IMR-90 (cell line): ENCODE data around the gene ORC1. TPM values are rescaled to one million over a fixed set of nuclear protein-coding genes. Genes with fewer than 3 reads are reported as not detected.

Experiments used
- ATAC-seq: fragments of 200-7000 bp; cut with Tn5 transposase; 2 replicates; pipeline ENCODE4 v1.9.1; 2020; ENCODE audit warnings: low read depth, mild to moderate bottlenecking, moderate library complexity
- BruUV-seq: library from RNA; stranded (reverse); fragments of 400-500 nt; replicated peaks from 2 replicates; lab custom pipeline; 2021; lab: Mats Ljungman, UMichigan
- CTCF ChIA-PET: fragments of 300-600 bp; formaldehyde crosslinking; extraction: SDS; loops from one replicate; lab custom pipeline; 2021; ENCODE audit warnings: antibody characterized with exemption; lab: Yijun Ruan, JAX
- POLR2A ChIA-PET: fragments of 300-600 bp; sonication (Branson Sonifier 250); formaldehyde crosslinking; loops from one replicate; lab custom pipeline; 2022; ENCODE audit warnings: antibody characterized with exemption; ENCODE audit not compliant: unreplicated experiment; lab: Charles Lee
- DNase-seq: peaks from one replicate; pipeline ENCODE4 v3.0.0; 2013
- H2AFZ ChIP-seq: replicated peaks from 2 replicates; pipeline ENCODE3; 2013; ENCODE audit warnings: low read length, mild to moderate bottlenecking; ENCODE audit not compliant: poor library complexity
- H2AK5ac ChIP-seq: 2 replicates; pipeline ENCODE4 v1.6.1; 2013; ENCODE audit warnings: low read depth, low read length, inconsistent platforms
- H2AK9ac ChIP-seq: replicated peaks from 2 replicates; pipeline ENCODE3; 2013; ENCODE audit warnings: mild to moderate bottlenecking, low read depth, low read length, moderate library complexity; ENCODE audit not compliant: poor library complexity
- H2BK120ac ChIP-seq: 2 replicates; pipeline ENCODE4 v1.6.1; 2013; ENCODE audit warnings: low read depth, low read length, inconsistent platforms
- H2BK15ac ChIP-seq: 3 replicates; pipeline ENCODE4 v1.6.1; 2013; ENCODE audit warnings: low read depth, low read length, inconsistent platforms
- H2BK20ac ChIP-seq: 2 replicates; pipeline ENCODE4 v1.6.1; 2013; ENCODE audit warnings: low read depth, mild to moderate bottlenecking, inconsistent platforms, low read length, moderate library complexity
- H2BK5ac ChIP-seq: 2 replicates; pipeline ENCODE4 v1.6.1; 2013; ENCODE audit warnings: mild to moderate bottlenecking, low read depth, low read length, inconsistent platforms; ENCODE audit not compliant: poor library complexity, severe bottlenecking
- H3K14ac ChIP-seq: replicated peaks from 2 replicates; pipeline ENCODE4 v1.6.1; 2013; ENCODE audit warnings: low read depth, low read length, inconsistent platforms
- H3K18ac ChIP-seq: 2 replicates; pipeline ENCODE4 v1.6.1; 2013; ENCODE audit warnings: low read depth, low read length, control low read depth
- H3K23ac ChIP-seq: 2 replicates; pipeline ENCODE4 v1.6.1; 2013; ENCODE audit warnings: low read depth, low read length, inconsistent platforms
- H3K27ac ChIP-seq: 2 replicates; pipeline ENCODE4 v1.5.1; 2013; ENCODE audit warnings: mild to moderate bottlenecking, control low read depth, low read length; ENCODE audit not compliant: insufficient read depth
- H3K27me3 ChIP-seq: 2 replicates; pipeline ENCODE4 v1.6.1; 2013; ENCODE audit warnings: low read length; ENCODE audit not compliant: control insufficient read depth, insufficient read depth
- H3K36me3 ChIP-seq: 2 replicates; pipeline ENCODE4 v1.6.1; 2013; ENCODE audit warnings: low read length, mixed read lengths; ENCODE audit not compliant: control insufficient read depth, insufficient read depth
- H3K4ac ChIP-seq: 2 replicates; pipeline ENCODE4 v1.6.1; 2013; ENCODE audit warnings: low read depth, low read length, inconsistent platforms
- H3K4me1 ChIP-seq: 2 replicates; pipeline ENCODE4 v1.6.1; 2013; ENCODE audit warnings: low read length, mixed read lengths; ENCODE audit not compliant: control insufficient read depth, insufficient read depth
- H3K4me2 ChIP-seq: 2 replicates; pipeline ENCODE4 v1.6.1; 2013; ENCODE audit warnings: low read depth, mild to moderate bottlenecking, control low read depth, low read length, moderate library complexity
- H3K4me3 ChIP-seq: 2 replicates; pipeline ENCODE4 v1.5.1; 2013; ENCODE audit warnings: low read depth, mild to moderate bottlenecking, control low read depth, low read length, moderate library complexity; ENCODE audit not compliant: insufficient read depth
- H3K56ac ChIP-seq: 2 replicates; pipeline ENCODE4 v1.6.1; 2013; ENCODE audit warnings: low read length, inconsistent platforms; ENCODE audit not compliant: insufficient read depth; ENCODE audit errors: extremely low read depth
- H3K79me1 ChIP-seq, 2 experiments: 2 replicates each; pipeline ENCODE4 v1.6.1; 2013; ENCODE audit warnings: low read length in 2 of 2, inconsistent platforms in 1 of 2, low read depth in 1 of 2
- H3K9ac ChIP-seq: 2 replicates; pipeline ENCODE4 v1.6.1; 2013; ENCODE audit warnings: low read depth, low read length, control low read depth
- H3K9me1 ChIP-seq: 2 replicates; pipeline ENCODE4 v1.6.1; 2013; ENCODE audit warnings: low read length, inconsistent platforms; ENCODE audit not compliant: insufficient read depth
- H3K9me3 ChIP-seq: 2 replicates; pipeline ENCODE4 v1.6.1; 2013; ENCODE audit warnings: low read length; ENCODE audit not compliant: control insufficient read depth, insufficient read depth
- H4K20me1 ChIP-seq: 2 replicates; pipeline ENCODE4 v1.6.1; 2013; ENCODE audit warnings: low read length, inconsistent platforms; ENCODE audit not compliant: insufficient read depth
- H4K5ac ChIP-seq: 2 replicates; pipeline ENCODE4 v1.6.1; 2013; ENCODE audit warnings: mild to moderate bottlenecking, low read depth, low read length, control low read depth
- H4K8ac ChIP-seq, 2 experiments: 2 replicates each; pipeline ENCODE4 v1.6.1; 2013; ENCODE audit warnings: low read depth in 2 of 2, low read length in 2 of 2, control low read depth in 1 of 2, inconsistent platforms in 1 of 2
- H4K91ac ChIP-seq: 2 replicates; pipeline ENCODE4 v1.6.1; 2013; ENCODE audit warnings: low read depth, low read length, inconsistent platforms; ENCODE audit not compliant: insufficient read depth
- BHLHE40 ChIP-seq: fragments of 150-350 bp; IDR thresholded peaks from 2 replicates; pipeline ENCODE4 v1.6.1; 2016; ENCODE audit warnings: mild to moderate bottlenecking, low read depth, low read length
- CEBPB ChIP-seq: IDR thresholded peaks from 2 replicates; pipeline ENCODE4 v1.6.1; 2012; ENCODE audit warnings: low read depth, low read length, improper control_type of control experiment
- MXI1 ChIP-seq: IDR thresholded peaks from 2 replicates; pipeline ENCODE4 v1.6.1; 2012; ENCODE audit warnings: low read depth, mild to moderate bottlenecking, low read length, moderate library complexity, borderline replicate concordance
- WGBS, 2 experiments: methylation state at CpG; one replicate each; pipeline versions ENCODE4 v1.1.5 to v1.1.7; 2013; ENCODE audit warnings: missing lambda C conversion rate in 2 of 2; ENCODE audit not compliant: insufficient read length in 1 of 2; ENCODE audit errors: extremely low coverage in 2 of 2; 5-methylcytosine and 5-hydroxymethylcytosine counted together
- dilution Hi-C: fragments of 300-500 bp; cut with HindIII; formaldehyde crosslinking; loops from one replicate; pipeline ENCODE4 v1.14.3; 2018; ENCODE audit warnings: low sequenced_read_pairs; ENCODE audit not compliant: unreplicated experiment
- in situ Hi-C: fragments of 300-500 bp; cut with MboI; formaldehyde crosslinking; loops from 3 replicates; pipeline ENCODE4 v1.14.3; 2019; ENCODE audit warnings: low sequenced_read_pairs, inconsistent platforms, mixed read lengths
- intact Hi-C: fragments of 100-400 bp; cut with micrococcal nuclease; formaldehyde crosslinking; loops from 2 replicates; pipeline ENCODE4 v1.10.0; 2022
- polyA plus RNA-seq, 3 experiments: library from polyadenylated mRNA; depleted of rRNA; stranded (reverse); fragments of >200 nt; gene quantifications; 2 replicates each; pipeline ENCODE4 v1.2.3, GENCODE V29; 2012; ENCODE audit warnings: low replicate concordance in 1 of 3
- total RNA-seq: library from RNA; depleted of rRNA; stranded (reverse); fragments of >200 nt; gene quantifications from 2 replicates; pipeline ENCODE4 v1.2.3, GENCODE V29; 2012

Gene ORC1
- total and polyA plus RNA-seq, 2 of the 4 experiments (the other 2 are of a cell fraction): 6.3 to 10.6 TPM

DNA sequence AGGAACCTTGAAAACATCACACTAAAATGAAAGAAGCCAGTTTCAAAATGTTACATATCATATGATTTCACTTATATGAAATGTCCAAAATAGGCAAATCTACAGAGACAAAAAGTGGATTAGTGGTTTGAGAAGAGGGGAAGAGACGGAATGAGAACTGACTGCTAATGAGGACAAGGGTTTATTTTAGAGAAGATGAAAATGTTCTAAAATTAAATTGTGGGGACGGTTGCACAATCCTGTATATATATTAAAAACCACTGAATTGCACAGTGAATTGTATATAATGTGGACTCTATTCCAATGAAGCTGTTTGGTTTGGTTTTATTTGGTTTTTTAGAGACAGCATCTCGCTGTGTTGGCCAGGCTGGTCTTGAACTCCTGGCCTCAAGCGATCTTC is 35.8 kb upstream of the ORC1 start:
- ChIA-PET POLR2A (no interaction called here), CTCF (interaction anchor here (0.6 kb wide), 1 partner anchor 71 kb away, joined by 4 read pairs; no protein-coding TSS in a partner anchor)
- no TSS peak for BruUV-seq
- H3K27ac ChIP-seq: no peak overlapping the region
- DNase-seq: no peak
- H4K8ac ChIP-seq: no peak overlapping the region
- no peak overlapping the region for H3K56ac ChIP-seq
- no peaks in the 10 kb centered on the region for H4K20me1 ChIP-seq
- no peak overlapping the region for H3K4ac ChIP-seq
- in situ Hi-C loops (no loop called here), dilution Hi-C loops (no loop called here), intact Hi-C loops (no loop called here)
- no peak for ATAC-seq
- no peak overlapping the region for H3K9ac ChIP-seq
- H4K91ac ChIP-seq: no peak overlapping the region
- H2BK15ac ChIP-seq: no peak overlapping the region
- H3K18ac ChIP-seq: no peak overlapping the region
- TF ChIP-seq BHLHE40 (no peak), CEBPB (0 out of 2 replicates have a peak, but pooled peaks have one; percentile 19), MXI1 (no peak)
- no peak overlapping the region for H4K5ac ChIP-seq
- WGBS, 2 experiments: 100% methylated on average over 1 of the region's 4 CpGs; no CpG with 5 or more reads in 1 of the 2 experiments
- peaks cover 17% of the 10 kb centered on the region for H3K36me3 ChIP-seq
- no peak overlapping the region for H2AK5ac ChIP-seq
- no peak overlapping the region for H3K4me3 ChIP-seq
- no peak overlapping the region for H2AFZ ChIP-seq
- no peak overlapping the region for H2BK20ac ChIP-seq
- H3K4me2 ChIP-seq: no peak overlapping the region
- no peaks in the 10 kb centered on the region for H3K9me3 ChIP-seq
- H2AK9ac ChIP-seq: no peak overlapping the region
- H2BK5ac ChIP-seq: no peak overlapping the region
- H3K79me1 ChIP-seq: no peaks in the 10 kb centered on the region; a peak in 1 of 4 replicates
- no peak overlapping the region for H3K23ac ChIP-seq
- no peaks in the 10 kb centered on the region for H3K27me3 ChIP-seq
- peaks cover 3% of the 10 kb centered on the region; the same call in 1 of the 2 replicates for H3K9me1 ChIP-seq
- no peaks in the 10 kb centered on the region for H3K4me1 ChIP-seq
- H2BK120ac ChIP-seq: no peak overlapping the region
- H3K14ac ChIP-seq: no peak overlapping the region
